Measurements from ENCODE around the gene CRYZL1.

Gene CRYZL1

DNA sequence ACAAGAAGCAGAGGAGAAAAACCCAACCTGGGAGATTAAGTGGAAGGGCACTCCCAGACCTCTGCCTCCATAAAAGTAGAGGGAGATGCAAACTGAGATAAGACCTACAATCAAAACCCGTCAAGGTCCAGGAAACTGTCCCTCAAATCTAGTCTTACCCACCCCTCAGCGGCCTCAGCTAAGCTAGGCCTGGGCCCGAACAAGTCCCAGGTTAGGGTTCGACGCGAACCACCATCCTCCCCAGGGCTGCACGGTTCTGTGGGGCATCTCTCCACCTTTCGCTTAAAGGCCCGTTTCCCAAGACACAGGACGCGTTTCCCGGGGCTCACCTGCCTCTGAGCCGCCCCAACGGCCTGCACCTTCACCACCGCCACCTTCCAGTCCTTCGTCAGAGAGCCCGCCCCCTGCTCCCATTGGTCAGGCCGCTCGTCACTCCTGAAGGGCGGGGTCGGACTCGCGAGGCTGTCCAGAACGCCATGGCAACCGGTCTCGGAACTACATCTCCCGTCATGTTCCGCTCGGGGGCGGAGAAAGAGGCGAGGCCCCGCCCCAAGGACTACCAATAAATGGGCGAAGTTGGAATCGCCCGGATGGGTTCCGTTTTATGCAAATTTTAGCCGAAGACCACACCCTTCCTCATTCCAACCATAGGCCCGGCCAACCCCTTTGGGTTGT lies at the start of gene CRYZL1:
TSS of gene CRYZL1 (minus strand) at position 390 of the 675 bp plus-strand sequence. CDS start 10,190 bp downstream, outside the sequence.
- peak in 1 of 2 experiments; percentile 5 for TF ChIP-seq CTCF (IDR thresholded peaks at IDR 0.05)
- DNase-seq: peak; percentile 100
- Histone ChIP-seq H3K4me1 (peaks cover 0 to 38% (median 22%) of the 10 kb centered on the region in 4 donors), H3K27me3 (no peaks in the 10 kb centered on the region), H3K27ac (peak within 1 kb of the TSS; percentile 89 to 90), H3K9me3 (no peaks in the 10 kb centered on the region), H3K36me3 (no peaks in the 10 kb centered on the region), H3K4me3 (peak within 1 kb of the TSS; percentile 94 to 97)
- intact Hi-C loops (cut with DNase I; ENCODE audit: low total_unique reads): loop anchor here (5.0 to 10.0 kb wide), 2 partner anchors 159 to 253 kb away; no protein-coding TSS in a partner anchor

DNA sequence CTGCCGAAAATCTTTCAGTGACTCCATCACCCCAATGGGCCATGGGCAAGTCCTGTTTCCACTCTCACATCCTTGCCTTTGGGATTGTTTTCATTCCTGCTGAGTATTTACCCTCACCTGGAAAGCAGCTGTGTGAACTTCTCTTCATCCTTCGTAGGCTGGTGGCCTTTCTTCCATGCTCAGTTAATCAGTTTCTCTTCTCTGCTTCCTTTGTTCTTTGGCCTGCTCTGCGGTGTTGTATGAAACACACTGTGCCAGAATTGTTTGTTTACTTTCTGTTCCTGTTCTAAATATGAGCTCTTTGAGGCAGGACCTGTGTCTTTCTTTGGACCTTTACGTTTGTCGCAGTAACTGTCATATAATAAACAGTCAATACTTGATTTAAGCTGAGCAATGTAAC lies 49.3 kb upstream of the CRYZL1 start:
- TF ChIP-seq CTCF (IDR thresholded peaks at IDR 0.05): no peak
- H3K4me1 ChIP-seq: peaks cover 0 to 40% (median 13%) of the 10 kb centered on the region in 4 donors
- intact Hi-C loops (cut with DNase I; ENCODE audit: low total_unique reads): no loop called here
- H3K36me3 ChIP-seq: no peaks in the 10 kb centered on the region
- H3K27ac ChIP-seq: no peak overlapping the region
- no peaks in the 10 kb centered on the region for H3K9me3 ChIP-seq
- H3K4me3 ChIP-seq: no peak overlapping the region
- DNase-seq: no peak
- H3K27me3 ChIP-seq: no peaks in the 10 kb centered on the region

GRCh38 chr21:33688353-33688752 lies 46.8 kb upstream of the CRYZL1 start:
- TF ChIP-seq CTCF (IDR thresholded peaks at IDR 0.05): no peak
- Histone ChIP-seq H3K27me3 (no peaks in the 10 kb centered on the region), H3K4me1 (peaks cover 0 to 66% (median 31%) of the 10 kb centered on the region in 4 donors), H3K9me3 (no peaks in the 10 kb centered on the region), H3K27ac (no peak overlapping the region), H3K4me3 (no peak overlapping the region), H3K36me3 (no peaks in the 10 kb centered on the region)
- intact Hi-C loops (cut with DNase I; ENCODE audit: low total_unique reads): no loop called here
- DNase-seq: no peak

DNA sequence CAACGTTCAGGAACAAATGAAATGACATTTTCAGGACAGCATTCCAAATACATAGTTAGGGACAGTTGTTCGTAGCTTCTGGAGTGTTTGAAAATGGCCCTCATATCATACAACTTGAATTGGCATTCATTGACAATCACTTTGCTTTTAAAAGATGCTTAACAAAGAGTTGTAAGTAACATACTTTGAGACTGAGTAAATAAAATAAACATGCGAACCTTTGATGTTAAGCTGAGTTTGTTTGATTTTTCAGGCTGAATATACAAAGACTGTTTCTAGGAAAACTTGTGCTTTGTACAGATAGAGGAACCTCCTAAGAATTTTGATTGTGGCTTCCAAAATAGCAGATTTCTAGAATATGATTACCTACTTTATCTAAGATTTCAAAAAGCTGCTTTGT lies 46.1 kb upstream of the CRYZL1 start:
- Histone ChIP-seq H3K27me3 (no peaks in the 10 kb centered on the region), H3K4me3 (no peak overlapping the region), H3K36me3 (no peaks in the 10 kb centered on the region), H3K4me1 (peaks cover 0 to 73% (median 36%) of the 10 kb centered on the region in 4 donors), H3K27ac (no peak overlapping the region), H3K9me3 (no peaks in the 10 kb centered on the region)
- TF ChIP-seq CTCF (IDR thresholded peaks at IDR 0.05): no peak
- no peak for DNase-seq
- intact Hi-C loops (cut with DNase I; ENCODE audit: low total_unique reads): no loop called here

DNA sequence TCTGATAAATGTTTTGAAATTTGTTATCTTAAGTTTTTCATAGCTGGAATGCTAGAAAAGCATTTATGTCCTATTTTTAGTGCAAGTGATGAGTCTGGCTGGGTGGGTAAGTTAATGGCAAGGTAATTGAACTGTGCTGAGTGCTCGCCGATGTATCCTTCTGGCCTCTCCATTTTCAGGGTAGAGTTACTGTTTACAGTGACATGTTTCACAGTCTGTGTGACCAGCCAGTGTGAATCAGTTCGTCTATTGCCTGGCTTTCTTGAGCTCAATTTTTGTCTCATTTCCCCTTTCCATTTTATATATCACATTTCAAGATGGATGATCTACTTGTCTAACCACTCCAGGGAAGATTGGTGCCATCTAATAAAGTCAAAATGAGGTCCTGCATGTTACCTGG lies 44.8 kb upstream of the CRYZL1 start:
- Histone ChIP-seq H3K27me3 (no peaks in the 10 kb centered on the region), H3K27ac (peak overlapping the region in 1 of 2 donors; percentile 30), H3K4me1 (peaks cover 0 to 75% (median 36%) of the 10 kb centered on the region in 4 donors), H3K36me3 (no peaks in the 10 kb centered on the region), H3K9me3 (no peaks in the 10 kb centered on the region), H3K4me3 (no peak overlapping the region)
- TF ChIP-seq CTCF (IDR thresholded peaks at IDR 0.05): no peak
- DNase-seq: no peak
- intact Hi-C loops (cut with DNase I; ENCODE audit: low total_unique reads): no loop called here

Data from tibial artery (tissue), 4 donors.